IMR-90 (cell line): ENCODE measurements around the gene RBBP8. TPM values are rescaled to one million over a fixed set of nuclear protein-coding genes. Genes with fewer than 3 reads are reported as not detected.

Experiments
- ATAC-seq: fragments of 200-7000 bp; cut with Tn5 transposase; 2 replicates; pipeline ENCODE4 v1.9.1; 2020; ENCODE audit warnings: low read depth, mild to moderate bottlenecking, moderate library complexity
- Bru-seq: library from RNA; stranded (reverse); fragments of 400-500 nt; gene quantifications from one replicate; lab custom pipeline; 2021; lab: Mats Ljungman, UMichigan
- BruChase-seq, 2 experiments: library from RNA; stranded (reverse); fragments of 400-500 nt; gene quantifications; one replicate each; lab custom pipeline; 2021; lab: Mats Ljungman, UMichigan
- BruUV-seq: library from RNA; stranded (reverse); fragments of 400-500 nt; replicated peaks from 2 replicates; lab custom pipeline; 2021; lab: Mats Ljungman, UMichigan
- CTCF ChIA-PET: fragments of 300-600 bp; formaldehyde crosslinking; extraction: SDS; loops from one replicate; lab custom pipeline; 2021; ENCODE audit warnings: antibody characterized with exemption; lab: Yijun Ruan, JAX
- POLR2A ChIA-PET: fragments of 300-600 bp; sonication (Branson Sonifier 250); formaldehyde crosslinking; loops from one replicate; lab custom pipeline; 2022; ENCODE audit warnings: antibody characterized with exemption; ENCODE audit not compliant: unreplicated experiment; lab: Charles Lee
- DNase-seq: peaks from one replicate; pipeline ENCODE4 v3.0.0; 2013
- H2AFZ ChIP-seq: replicated peaks from 2 replicates; pipeline ENCODE3; 2013; ENCODE audit warnings: low read length, mild to moderate bottlenecking; ENCODE audit not compliant: poor library complexity
- H2AK5ac ChIP-seq: 2 replicates; pipeline ENCODE4 v1.6.1; 2013; ENCODE audit warnings: low read depth, low read length, inconsistent platforms
- H2AK9ac ChIP-seq: replicated peaks from 2 replicates; pipeline ENCODE3; 2013; ENCODE audit warnings: mild to moderate bottlenecking, low read depth, low read length, moderate library complexity; ENCODE audit not compliant: poor library complexity
- H2BK120ac ChIP-seq: 2 replicates; pipeline ENCODE4 v1.6.1; 2013; ENCODE audit warnings: low read depth, low read length, inconsistent platforms
- H2BK15ac ChIP-seq: 3 replicates; pipeline ENCODE4 v1.6.1; 2013; ENCODE audit warnings: low read depth, low read length, inconsistent platforms
- H2BK20ac ChIP-seq: 2 replicates; pipeline ENCODE4 v1.6.1; 2013; ENCODE audit warnings: low read depth, mild to moderate bottlenecking, inconsistent platforms, low read length, moderate library complexity
- H2BK5ac ChIP-seq: 2 replicates; pipeline ENCODE4 v1.6.1; 2013; ENCODE audit warnings: mild to moderate bottlenecking, low read depth, low read length, inconsistent platforms; ENCODE audit not compliant: poor library complexity, severe bottlenecking
- H3K14ac ChIP-seq: replicated peaks from 2 replicates; pipeline ENCODE4 v1.6.1; 2013; ENCODE audit warnings: low read depth, low read length, inconsistent platforms
- H3K18ac ChIP-seq: 2 replicates; pipeline ENCODE4 v1.6.1; 2013; ENCODE audit warnings: low read depth, low read length, control low read depth
- H3K23ac ChIP-seq: 2 replicates; pipeline ENCODE4 v1.6.1; 2013; ENCODE audit warnings: low read depth, low read length, inconsistent platforms
- H3K27ac ChIP-seq: 2 replicates; pipeline ENCODE4 v1.5.1; 2013; ENCODE audit warnings: mild to moderate bottlenecking, control low read depth, low read length; ENCODE audit not compliant: insufficient read depth
- H3K27me3 ChIP-seq: 2 replicates; pipeline ENCODE4 v1.6.1; 2013; ENCODE audit warnings: low read length; ENCODE audit not compliant: control insufficient read depth, insufficient read depth
- H3K36me3 ChIP-seq: 2 replicates; pipeline ENCODE4 v1.6.1; 2013; ENCODE audit warnings: low read length, mixed read lengths; ENCODE audit not compliant: control insufficient read depth, insufficient read depth
- H3K4ac ChIP-seq: 2 replicates; pipeline ENCODE4 v1.6.1; 2013; ENCODE audit warnings: low read depth, low read length, inconsistent platforms
- H3K4me1 ChIP-seq: 2 replicates; pipeline ENCODE4 v1.6.1; 2013; ENCODE audit warnings: low read length, mixed read lengths; ENCODE audit not compliant: control insufficient read depth, insufficient read depth
- H3K4me2 ChIP-seq: 2 replicates; pipeline ENCODE4 v1.6.1; 2013; ENCODE audit warnings: low read depth, mild to moderate bottlenecking, control low read depth, low read length, moderate library complexity
- H3K4me3 ChIP-seq: 2 replicates; pipeline ENCODE4 v1.5.1; 2013; ENCODE audit warnings: low read depth, mild to moderate bottlenecking, control low read depth, low read length, moderate library complexity; ENCODE audit not compliant: insufficient read depth
- H3K56ac ChIP-seq: 2 replicates; pipeline ENCODE4 v1.6.1; 2013; ENCODE audit warnings: low read length, inconsistent platforms; ENCODE audit not compliant: insufficient read depth; ENCODE audit errors: extremely low read depth
- H3K79me1 ChIP-seq, 2 experiments: 2 replicates each; pipeline ENCODE4 v1.6.1; 2013; ENCODE audit warnings: low read length in 2 of 2, inconsistent platforms in 1 of 2, low read depth in 1 of 2
- H3K9ac ChIP-seq: 2 replicates; pipeline ENCODE4 v1.6.1; 2013; ENCODE audit warnings: low read depth, low read length, control low read depth
- H3K9me1 ChIP-seq: 2 replicates; pipeline ENCODE4 v1.6.1; 2013; ENCODE audit warnings: low read length, inconsistent platforms; ENCODE audit not compliant: insufficient read depth
- H3K9me3 ChIP-seq: 2 replicates; pipeline ENCODE4 v1.6.1; 2013; ENCODE audit warnings: low read length; ENCODE audit not compliant: control insufficient read depth, insufficient read depth
- H4K20me1 ChIP-seq: 2 replicates; pipeline ENCODE4 v1.6.1; 2013; ENCODE audit warnings: low read length, inconsistent platforms; ENCODE audit not compliant: insufficient read depth
- H4K5ac ChIP-seq: 2 replicates; pipeline ENCODE4 v1.6.1; 2013; ENCODE audit warnings: mild to moderate bottlenecking, low read depth, low read length, control low read depth
- H4K8ac ChIP-seq, 2 experiments: 2 replicates each; pipeline ENCODE4 v1.6.1; 2013; ENCODE audit warnings: low read depth in 2 of 2, low read length in 2 of 2, control low read depth in 1 of 2, inconsistent platforms in 1 of 2
- H4K91ac ChIP-seq: 2 replicates; pipeline ENCODE4 v1.6.1; 2013; ENCODE audit warnings: low read depth, low read length, inconsistent platforms; ENCODE audit not compliant: insufficient read depth
- BHLHE40 ChIP-seq: fragments of 150-350 bp; IDR thresholded peaks from 2 replicates; pipeline ENCODE4 v1.6.1; 2016; ENCODE audit warnings: mild to moderate bottlenecking, low read depth, low read length
- CHD1 ChIP-seq: IDR thresholded peaks from 2 replicates; pipeline ENCODE4 v1.6.1; 2012; ENCODE audit warnings: low read depth, low read length, improper control_type of control experiment
- FOS ChIP-seq: fragments of 150-350 bp; IDR thresholded peaks from 2 replicates; pipeline ENCODE4 v1.6.1; 2016; ENCODE audit warnings: low read depth, low read length
- MAFK ChIP-seq: IDR thresholded peaks from 2 replicates; pipeline ENCODE4 v1.6.1; 2012; ENCODE audit warnings: low read depth, low read length, improper control_type of control experiment
- MAZ ChIP-seq: IDR thresholded peaks from 2 replicates; pipeline ENCODE4 v1.6.1; 2012; ENCODE audit warnings: low read depth, mild to moderate bottlenecking, low read length, improper control_type of control experiment, moderate library complexity, borderline replicate concordance
- MXI1 ChIP-seq: IDR thresholded peaks from 2 replicates; pipeline ENCODE4 v1.6.1; 2012; ENCODE audit warnings: low read depth, mild to moderate bottlenecking, low read length, moderate library complexity, borderline replicate concordance
- NFE2L2 ChIP-seq: fragments of 150-350 bp; IDR thresholded peaks from 2 replicates; pipeline ENCODE4 v1.6.1; 2016; ENCODE audit warnings: low read depth, mild to moderate bottlenecking, low read length
- POLR2A ChIP-seq: IDR thresholded peaks from 2 replicates; pipeline ENCODE4 v1.6.1; 2012; ENCODE audit warnings: mild to moderate bottlenecking, low read depth, low read length
- RAD21 ChIP-seq: IDR thresholded peaks from 2 replicates; pipeline ENCODE4 v1.6.1; 2012; ENCODE audit warnings: low read length, improper control_type of control experiment
- RCOR1 ChIP-seq: IDR thresholded peaks from 2 replicates; pipeline ENCODE4 v1.6.1; 2012; ENCODE audit warnings: mild to moderate bottlenecking, low read length, improper control_type of control experiment; ENCODE audit not compliant: insufficient replicate concordance
- RFX5 ChIP-seq: IDR thresholded peaks from 2 replicates; pipeline ENCODE4 v1.8.0; 2012; ENCODE audit warnings: low read depth, mild to moderate bottlenecking, low read length, moderate library complexity
- SMC3 ChIP-seq: fragments of 150-350 bp; IDR thresholded peaks from 2 replicates; pipeline ENCODE4 v1.6.1; 2016; ENCODE audit warnings: low read depth, mild to moderate bottlenecking, antibody characterized with exemption, low read length, moderate library complexity
- WGBS, 2 experiments: methylation state at CpG; one replicate each; pipeline versions ENCODE4 v1.1.5 to v1.1.7; 2013; ENCODE audit warnings: missing lambda C conversion rate in 2 of 2; ENCODE audit not compliant: insufficient read length in 1 of 2; ENCODE audit errors: extremely low coverage in 2 of 2; 5-methylcytosine and 5-hydroxymethylcytosine counted together
- dilution Hi-C: fragments of 300-500 bp; cut with HindIII; formaldehyde crosslinking; loops from one replicate; pipeline ENCODE4 v1.14.3; 2018; ENCODE audit warnings: low sequenced_read_pairs; ENCODE audit not compliant: unreplicated experiment
- in situ Hi-C: fragments of 300-500 bp; cut with MboI; formaldehyde crosslinking; loops from 3 replicates; pipeline ENCODE4 v1.14.3; 2019; ENCODE audit warnings: low sequenced_read_pairs, inconsistent platforms, mixed read lengths
- intact Hi-C: fragments of 100-400 bp; cut with micrococcal nuclease; formaldehyde crosslinking; loops from 2 replicates; pipeline ENCODE4 v1.10.0; 2022
- long read RNA-seq: library from polyadenylated mRNA; unstranded; transcript quantifications from one replicate; pipeline ENCODE4 v2.0.0, GENCODE V29; 2021; ENCODE audit not compliant: unreplicated experiment
- polyA plus RNA-seq, 3 experiments: library from polyadenylated mRNA; depleted of rRNA; stranded (reverse); fragments of >200 nt; gene quantifications; 2 replicates each; pipeline ENCODE4 v1.2.3, GENCODE V29; 2012; ENCODE audit warnings: low replicate concordance in 1 of 3
- total RNA-seq: library from RNA; depleted of rRNA; stranded (reverse); fragments of >200 nt; gene quantifications from 2 replicates; pipeline ENCODE4 v1.2.3, GENCODE V29; 2012; rRNA removed
- TF ChIP-seq, protein P1 (sequence below): fragments of 150-350 bp; IDR thresholded peaks from 2 replicates; pipeline ENCODE4 v1.6.1; 2016; ENCODE audit warnings: low read depth, mild to moderate bottlenecking, low read length, moderate library complexity, borderline replicate concordance

The RBBP8 gene
- total RNA-seq (21.1 and 25.3 TPM in 2 replicates), polyA plus RNA-seq (2012; rRNA removed) (10.8 and 12.0 TPM in 2 replicates), Bru-seq, nascent RNA (percentile 56 among the genes with signal in this experiment), BruChase-seq, experiment 1, labeled RNA remaining after a 6-hour chase (percentile 48 among the genes with signal in this experiment), BruChase-seq, experiment 2, labeled RNA remaining after a 2-hour chase (percentile 44 among the genes with signal in this experiment)
- 1.2 and 1.8 TPM in 2 replicates for polyA plus RNA-seq (2012; cell fraction: cytosol; rRNA removed)
- polyA plus RNA-seq (2012; cell fraction: nucleus; rRNA removed; ENCODE audit: low replicate concordance): 0.40 and 3.8 TPM in 2 replicates
- long read RNA-seq, partial matches to known transcripts: 14 of 17 reads
- long read RNA-seq, other reads (novel, unspliced or antisense): 3 of 17 reads

DNA sequence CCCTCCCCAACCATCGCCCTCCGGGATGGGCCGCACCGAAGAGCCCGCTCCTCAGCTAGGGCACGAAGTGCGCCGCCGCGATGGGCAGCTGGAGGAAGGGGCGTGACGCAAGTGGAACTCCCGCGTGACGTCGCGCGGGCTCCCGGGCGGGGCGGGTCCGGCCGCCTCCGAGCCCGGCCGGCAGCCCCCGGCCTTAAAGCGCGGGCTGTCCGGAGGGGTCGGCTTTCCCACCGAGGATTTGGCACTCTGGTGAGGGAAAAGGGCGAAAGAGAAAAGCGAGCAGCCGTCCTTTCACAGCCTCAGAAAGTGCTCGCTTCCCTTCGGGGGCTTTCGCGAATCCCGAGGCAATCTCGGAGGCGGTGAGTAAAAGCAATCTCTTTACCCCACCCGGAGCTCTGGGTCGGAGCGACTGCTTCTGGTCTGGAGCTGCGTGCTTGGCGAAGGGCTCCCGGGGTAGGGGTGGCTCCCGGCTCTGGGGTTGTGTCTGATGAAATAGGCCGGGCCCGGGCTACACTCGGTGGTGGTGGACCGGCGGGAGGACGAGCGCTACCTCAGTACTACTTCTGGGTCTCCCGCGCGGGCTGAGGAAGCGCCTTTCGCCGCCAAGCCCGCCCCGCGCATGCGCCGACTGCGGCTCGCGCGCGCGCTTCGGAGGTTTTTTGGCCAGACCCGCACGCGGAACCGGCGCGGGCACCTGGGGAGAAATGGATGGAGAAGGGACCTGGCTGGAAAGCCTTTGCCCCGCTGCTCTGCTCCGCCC lies at the start of gene RBBP8:
TSS of gene RBBP8 (plus strand) at position 123 of the 760 bp plus-strand sequence. CDS start 3,524 bp downstream, outside the sequence.
- Histone ChIP-seq H3K36me3 (no peaks in the 10 kb centered on the region), H3K79me1 (peaks cover 4 to 22% of the 10 kb centered on the region in 2 experiments), H4K8ac (peak within 1 kb of the TSS; percentile 14 to 96), H3K4me2 (peak within 1 kb of the TSS; percentile 99), H3K9me3 (no peaks in the 10 kb centered on the region), H3K27ac (peak within 1 kb of the TSS; percentile 84), H2AK5ac (no peak within 1 kb of the TSS; the same call in 1 of the 2 replicates), H2AFZ (peak within 1 kb of the TSS; percentile 98), H4K5ac (peak within 1 kb of the TSS; percentile 87), H3K9ac (peak within 1 kb of the TSS; percentile 86), H3K4ac (peak within 1 kb of the TSS; percentile 83), H2BK20ac (peak within 1 kb of the TSS; percentile 36; the same call in 1 of the 2 replicates), H2BK120ac (peak within 1 kb of the TSS; percentile 76), H2BK15ac (peak within 1 kb of the TSS; percentile 54; the same call in 1 of the 3 replicates), H3K4me3 (peak within 1 kb of the TSS; percentile 86), H2BK5ac (peak within 1 kb of the TSS; percentile 81), H3K18ac (peak within 1 kb of the TSS; percentile 67), H3K9me1 (peaks cover 4% of the 10 kb centered on the region; the same call in 1 of the 2 replicates), H3K4me1 (no peaks in the 10 kb centered on the region), H3K27me3 (no peaks in the 10 kb centered on the region), H4K20me1 (no peaks in the 10 kb centered on the region; the same call in 1 of the 2 replicates), H4K91ac (peak within 1 kb of the TSS; percentile 86), H2AK9ac (peak within 1 kb of the TSS; percentile 94), H3K14ac (peak within 1 kb of the TSS; percentile 97), H3K23ac (peak within 1 kb of the TSS; percentile 96), H3K56ac (peak within 1 kb of the TSS; percentile 89)
- no TSS peak for BruUV-seq
- dilution Hi-C loops (no loop called here), intact Hi-C loops (loop anchor here (5.0 kb wide), 2 partner anchors 111 to 479 kb away; no protein-coding TSS in a partner anchor), in situ Hi-C loops (loop anchor here (5.0 kb wide), 1 partner anchor 49 kb away; no protein-coding TSS in a partner anchor)
- ATAC-seq (peak; percentile 96), DNase-seq (peak; percentile 75)
- ChIA-PET POLR2A (no interaction called here), CTCF (interaction anchor here (0.8 kb wide), 1 partner anchor 17 kb away, joined by 4 read pairs; no protein-coding TSS in a partner anchor)
- 0% methylated on average over 22 of the region's 82 CpGs; no CpG with 5 or more reads in 1 of the 2 experiments for WGBS, 2 experiments
- no peak for TF ChIP-seq RAD21
- no peak for TF ChIP-seq FOS
- no peak for TF ChIP-seq MAFK
- TF ChIP-seq NFE2L2: no peak
- TF ChIP-seq BHLHE40: no peak
- TF ChIP-seq MAZ: peak; percentile 46; the same call in 1 of the 2 replicates
- no peak for TF ChIP-seq RFX5
- no peak; the same call in 1 of the 2 replicates for TF ChIP-seq MXI1
- no peak for TF ChIP-seq CHD1
- peak; percentile 84 for TF ChIP-seq POLR2A
- no peak for TF ChIP-seq SMC3
- TF ChIP-seq, protein P1, sequence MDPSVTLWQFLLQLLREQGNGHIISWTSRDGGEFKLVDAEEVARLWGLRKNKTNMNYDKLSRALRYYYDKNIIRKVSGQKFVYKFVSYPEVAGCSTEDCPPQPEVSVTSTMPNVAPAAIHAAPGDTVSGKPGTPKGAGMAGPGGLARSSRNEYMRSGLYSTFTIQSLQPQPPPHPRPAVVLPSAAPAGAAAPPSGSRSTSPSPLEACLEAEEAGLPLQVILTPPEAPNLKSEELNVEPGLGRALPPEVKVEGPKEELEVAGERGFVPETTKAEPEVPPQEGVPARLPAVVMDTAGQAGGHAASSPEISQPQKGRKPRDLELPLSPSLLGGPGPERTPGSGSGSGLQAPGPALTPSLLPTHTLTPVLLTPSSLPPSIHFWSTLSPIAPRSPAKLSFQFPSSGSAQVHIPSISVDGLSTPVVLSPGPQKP: no peak
- no peak for TF ChIP-seq RCOR1
